AG04450 (cell line): ENCODE results near the gene YIPF7. TPM values are rescaled to one million over a fixed set of nuclear protein-coding genes. Genes with fewer than 3 reads are reported as not detected.

Experiments used
- CTCF ChIA-PET: fragments of 300-600, 350-600 bp; formaldehyde crosslinking; extraction: SDS; loops from one replicate; lab custom pipeline; 2022; ENCODE audit warnings: antibody characterized with exemption, inconsistent platforms; lab: Charles Lee
- POLR2A ChIA-PET: fragments of 350-600 bp; formaldehyde crosslinking; extraction: SDS; loops from one replicate; lab custom pipeline; 2021; ENCODE audit warnings: antibody characterized with exemption, inconsistent platforms; lab: Yijun Ruan, JAX
- DNase-seq: peaks from one replicate; pipeline ENCODE4 v3.0.0-alpha.2; 2011; ENCODE audit warnings: low read depth, low spot score
- H3K27ac ChIP-seq: one replicate; pipeline ENCODE4 v1.5.1; 2012; ENCODE audit warnings: low read depth, low read length, control low read depth
- H3K27me3 ChIP-seq: one replicate; pipeline ENCODE4 v1.6.0; 2012; ENCODE audit warnings: low read length; ENCODE audit not compliant: control insufficient read depth, insufficient read depth
- H3K4me3 ChIP-seq: 2 replicates; pipeline ENCODE4 v1.5.1; 2011; ENCODE audit warnings: mild to moderate bottlenecking, low read depth, low read length, control low read depth
- H3K9me3 ChIP-seq: 2 replicates; pipeline ENCODE4 v1.5.1; 2012; ENCODE audit warnings: low read length; ENCODE audit not compliant: control insufficient read depth, insufficient read depth
- polyA plus RNA-seq: library from polyadenylated mRNA; depleted of rRNA; stranded (reverse); fragments of >200 nt; gene quantifications from 2 replicates; pipeline ENCODE4 v1.2.3, GENCODE V29; 2011
- TF ChIP-seq, protein P1 (sequence below): IDR thresholded peaks from 2 replicates; pipeline ENCODE4 v1.5.1; 2011; ENCODE audit warnings: low read depth, low read length, control low read depth, inconsistent platforms

Gene YIPF7
- polyA plus RNA-seq, 1 experiment = not detected

DNA sequence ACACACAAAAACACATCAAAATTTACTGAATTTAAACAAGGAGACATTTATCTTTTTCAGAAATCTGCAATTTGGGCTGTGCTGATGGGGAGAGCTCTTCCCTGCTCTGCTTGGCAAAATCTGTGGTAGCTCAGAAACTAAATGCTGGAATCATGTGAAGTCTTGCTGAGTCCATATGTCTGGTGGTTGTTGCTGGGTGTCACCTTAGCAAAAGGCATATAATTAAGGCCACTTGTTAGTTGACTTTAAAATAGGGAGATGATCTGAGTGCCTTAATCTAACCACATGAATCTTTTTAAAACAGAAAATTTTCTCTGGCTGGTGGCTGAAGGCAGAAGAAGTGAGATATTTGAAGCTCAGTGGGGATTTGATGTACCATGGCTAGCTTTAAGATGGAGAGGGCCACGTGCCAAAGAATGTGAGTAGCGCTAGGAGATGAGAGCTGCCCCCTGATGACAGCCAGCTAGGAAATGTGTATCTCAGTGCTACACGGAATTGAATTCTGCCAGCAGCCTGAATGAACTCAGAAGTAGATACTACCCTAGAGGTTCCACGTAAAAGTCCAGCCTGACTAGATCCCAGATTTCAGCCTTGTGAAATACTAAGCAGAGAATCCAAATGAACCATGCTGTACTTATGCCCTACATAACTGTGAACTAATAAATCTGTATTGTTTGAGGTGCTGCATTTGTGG, 19.2 kb upstream of the YIPF7 start:
- DNase-seq = no peak
- TF ChIP-seq, protein P1, sequence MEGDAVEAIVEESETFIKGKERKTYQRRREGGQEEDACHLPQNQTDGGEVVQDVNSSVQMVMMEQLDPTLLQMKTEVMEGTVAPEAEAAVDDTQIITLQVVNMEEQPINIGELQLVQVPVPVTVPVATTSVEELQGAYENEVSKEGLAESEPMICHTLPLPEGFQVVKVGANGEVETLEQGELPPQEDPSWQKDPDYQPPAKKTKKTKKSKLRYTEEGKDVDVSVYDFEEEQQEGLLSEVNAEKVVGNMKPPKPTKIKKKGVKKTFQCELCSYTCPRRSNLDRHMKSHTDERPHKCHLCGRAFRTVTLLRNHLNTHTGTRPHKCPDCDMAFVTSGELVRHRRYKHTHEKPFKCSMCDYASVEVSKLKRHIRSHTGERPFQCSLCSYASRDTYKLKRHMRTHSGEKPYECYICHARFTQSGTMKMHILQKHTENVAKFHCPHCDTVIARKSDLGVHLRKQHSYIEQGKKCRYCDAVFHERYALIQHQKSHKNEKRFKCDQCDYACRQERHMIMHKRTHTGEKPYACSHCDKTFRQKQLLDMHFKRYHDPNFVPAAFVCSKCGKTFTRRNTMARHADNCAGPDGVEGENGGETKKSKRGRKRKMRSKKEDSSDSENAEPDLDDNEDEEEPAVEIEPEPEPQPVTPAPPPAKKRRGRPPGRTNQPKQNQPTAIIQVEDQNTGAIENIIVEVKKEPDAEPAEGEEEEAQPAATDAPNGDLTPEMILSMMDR = no peak
- CTCF ChIA-PET = no interaction called here
- Histone ChIP-seq H3K4me3 (no peak overlapping the region), H3K9me3 (no peaks in the 10 kb centered on the region), H3K27ac (no peak overlapping the region), H3K27me3 (no peaks in the 10 kb centered on the region)
- POLR2A ChIA-PET = no interaction called here

DNA sequence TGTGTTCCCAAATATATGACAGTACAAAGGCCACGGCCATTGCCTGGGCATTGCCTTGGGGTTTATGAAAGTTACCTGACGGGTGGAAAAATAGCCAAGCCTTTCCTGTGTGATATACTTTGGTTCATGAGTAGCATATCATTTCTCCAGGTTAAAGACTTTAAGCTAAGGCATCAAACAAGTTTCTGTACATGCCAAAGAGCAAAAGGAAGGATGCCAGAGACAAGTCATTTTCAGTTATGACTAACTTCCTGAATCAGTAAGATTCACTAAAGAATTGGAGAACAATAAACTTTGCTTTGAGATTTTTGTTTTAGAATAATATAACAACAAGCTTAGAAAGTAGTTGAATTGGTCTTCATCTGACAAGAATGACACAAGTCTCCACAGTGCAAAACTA, 17.1 kb upstream of the YIPF7 start:
- DNase-seq = no peak
- H3K4me3 ChIP-seq = no peak overlapping the region
- POLR2A ChIA-PET = no interaction called here
- no peaks in the 10 kb centered on the region for H3K9me3 ChIP-seq
- H3K27ac ChIP-seq = no peak overlapping the region
- TF ChIP-seq, protein P1 = no peak
- CTCF ChIA-PET = no interaction called here
- no peaks in the 10 kb centered on the region for H3K27me3 ChIP-seq

DNA sequence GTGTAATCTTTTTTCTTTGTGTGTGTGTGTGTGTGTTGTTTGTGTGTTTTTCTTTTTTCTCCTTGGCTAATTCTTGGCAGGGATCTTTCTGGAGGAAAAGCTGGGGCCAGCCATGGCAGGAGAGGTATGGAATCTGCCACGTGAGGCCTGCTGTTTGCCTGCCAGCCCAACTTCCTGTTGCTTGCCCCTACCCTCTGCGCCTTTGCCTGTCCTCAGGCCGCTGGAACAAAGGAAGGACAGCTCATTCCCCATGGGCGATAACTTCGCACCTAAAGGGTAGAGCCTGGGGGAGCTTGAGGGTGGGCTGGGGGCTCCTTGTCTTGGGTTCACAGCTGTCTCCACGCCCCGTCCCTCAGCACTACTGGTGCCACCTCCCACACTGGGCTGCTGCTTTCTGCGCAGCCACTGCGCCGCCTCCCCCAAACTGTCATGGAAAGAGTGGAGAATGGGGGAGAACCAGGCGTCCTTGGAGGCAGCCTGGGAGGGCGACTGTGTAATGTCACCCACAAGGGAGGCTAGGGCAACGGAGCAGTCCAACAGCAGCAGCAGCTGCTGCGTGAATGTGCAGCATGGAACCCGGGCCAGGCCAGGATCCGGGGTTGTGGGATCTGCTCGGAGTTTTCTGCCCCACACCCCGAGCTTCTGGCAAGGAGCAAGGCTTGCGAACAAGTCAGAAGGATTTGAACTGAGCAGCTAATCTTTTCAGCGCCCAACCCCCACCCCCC, 12.3 kb upstream of the YIPF7 start:
- CTCF ChIA-PET = no interaction called here
- H3K4me3 ChIP-seq = no peak overlapping the region
- H3K9me3 ChIP-seq = no peaks in the 10 kb centered on the region
- DNase-seq = no peak
- TF ChIP-seq, protein P1 = no peak
- POLR2A ChIA-PET = no interaction called here
- no peaks in the 10 kb centered on the region for H3K27me3 ChIP-seq
- H3K27ac ChIP-seq = no peak overlapping the region

DNA sequence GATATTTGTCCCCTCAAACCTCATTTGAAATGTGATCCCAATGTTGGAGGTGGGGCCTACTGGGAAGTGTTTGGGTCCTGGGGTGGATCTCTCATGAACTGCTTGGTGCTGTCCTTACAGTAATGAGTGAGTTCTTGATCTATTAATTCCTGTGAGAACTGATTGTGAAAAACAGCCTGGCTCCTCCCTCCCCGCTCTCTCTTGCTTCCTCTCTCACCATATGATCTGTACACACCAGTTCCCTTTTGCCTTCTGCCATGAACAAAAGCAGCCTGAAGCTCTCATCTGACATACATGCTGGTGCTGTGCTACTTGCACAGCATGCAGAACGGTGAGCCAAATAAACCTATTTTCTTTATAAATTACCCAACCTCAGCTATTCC, 11.2 kb upstream of the YIPF7 start:
- no peaks in the 10 kb centered on the region for H3K9me3 ChIP-seq
- H3K27ac ChIP-seq = no peak overlapping the region
- CTCF ChIA-PET = no interaction called here
- no peak overlapping the region for H3K4me3 ChIP-seq
- H3K27me3 ChIP-seq = no peaks in the 10 kb centered on the region
- TF ChIP-seq, protein P1 = no peak
- POLR2A ChIA-PET = no interaction called here
- no peak for DNase-seq

DNA sequence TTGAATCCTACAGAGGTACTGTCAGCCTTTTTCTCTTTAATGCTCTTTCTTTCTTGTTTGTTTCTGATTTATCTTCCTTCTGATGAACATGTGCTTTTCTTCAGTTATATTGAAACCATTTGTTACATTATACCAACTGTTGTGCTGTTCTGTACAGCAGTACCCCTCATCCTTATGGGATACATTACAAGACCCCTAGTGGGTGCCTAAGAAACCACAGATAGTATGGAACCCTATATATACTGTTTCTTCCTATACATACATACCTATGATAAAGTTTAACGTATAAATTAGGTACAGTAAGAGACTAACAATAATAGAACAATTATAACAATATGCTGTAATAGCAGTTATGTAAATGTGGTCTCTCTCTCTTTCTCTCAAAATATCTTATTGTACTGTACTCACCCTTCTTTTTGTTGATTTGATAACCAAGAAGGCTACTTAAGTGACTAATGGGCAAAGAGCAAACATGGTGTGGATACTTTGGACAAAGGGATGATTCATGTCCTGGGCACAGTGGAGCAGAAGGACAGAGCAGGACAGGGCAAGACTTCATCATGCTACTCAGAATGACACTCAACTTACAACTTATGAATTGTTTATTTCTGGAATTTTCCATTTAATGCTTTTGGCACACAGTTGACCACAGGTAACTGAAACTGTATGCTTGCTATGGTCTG, 10.7 kb upstream of the YIPF7 start:
- H3K27ac ChIP-seq = no peak overlapping the region
- ChIA-PET CTCF (no interaction called here), POLR2A (no interaction called here)
- TF ChIP-seq, protein P1 = no peak
- no peak overlapping the region for H3K4me3 ChIP-seq
- DNase-seq = no peak
- no peaks in the 10 kb centered on the region for H3K9me3 ChIP-seq
- H3K27me3 ChIP-seq = no peaks in the 10 kb centered on the region
